ENCODE data around the gene TSPAN5. TPM values are rescaled to one million over a fixed set of nuclear protein-coding genes. Genes with fewer than 3 reads are reported as not detected.
"Not testable (repeated sequence)": the region's sequence is repeated elsewhere in the genome, so short reads cannot be mapped to it uniquely, and the experiment has no call there.

Gene TSPAN5
- total RNA-seq, 1 experiment from 2014 or later: 6.7 TPM

DNA sequence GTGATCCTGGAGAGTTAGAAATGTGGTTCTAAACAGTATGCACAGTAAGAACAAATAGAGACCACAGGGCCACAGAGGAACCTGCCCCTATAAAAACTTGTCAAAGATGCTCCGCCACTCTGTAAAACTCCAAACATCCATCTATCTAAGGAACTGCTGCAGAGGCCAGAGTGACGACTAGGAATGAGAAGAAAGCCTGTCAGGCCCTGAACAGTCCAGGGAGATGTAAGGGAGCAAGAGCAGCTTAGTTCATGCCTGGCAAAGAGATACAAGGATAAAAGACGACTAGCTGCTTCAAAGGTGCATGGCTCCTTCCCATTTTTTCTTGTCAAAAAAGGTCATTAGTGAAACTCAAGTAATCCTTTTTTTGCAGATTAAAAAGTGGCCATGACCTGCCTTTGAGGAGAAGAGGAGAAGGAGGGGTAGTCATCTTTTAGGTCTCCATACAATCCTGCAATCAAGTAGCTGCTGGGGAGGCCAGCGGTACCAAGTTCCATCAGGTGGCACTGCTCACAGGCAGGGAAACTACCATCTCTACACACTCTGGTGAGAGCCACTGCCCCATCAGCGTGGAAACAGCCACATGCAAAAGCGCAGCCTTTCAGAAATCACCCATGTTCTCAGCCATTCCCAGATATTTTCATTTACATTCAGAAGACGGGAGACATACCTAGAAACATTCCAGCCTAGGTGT lies 162.1 kb downstream of the TSPAN5 start:
- no peak for DNase-seq (ENCODE audit: low spot score)

DNA sequence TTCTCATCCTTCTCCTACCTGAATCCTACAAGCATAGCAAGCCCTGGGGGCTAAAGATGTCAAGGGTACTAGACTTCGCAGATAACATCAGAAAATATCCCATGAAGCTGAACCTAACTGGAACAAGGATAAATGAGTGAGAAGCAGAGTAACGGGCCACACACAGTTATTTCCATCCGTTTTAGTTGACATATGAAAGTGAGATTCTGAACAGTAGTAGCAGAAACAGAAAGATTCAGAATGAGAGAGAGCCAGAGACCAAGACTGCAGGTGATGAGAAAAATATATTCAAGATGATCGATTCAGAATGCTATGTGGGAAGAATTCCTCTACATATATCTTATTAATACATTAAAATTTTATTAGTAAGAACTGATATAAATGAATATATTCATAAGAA lies 165.1 kb downstream of the TSPAN5 start:
- no peak for DNase-seq (ENCODE audit: low spot score)

GRCh38 chr4:98491899-98492559 lies 166.4 kb downstream of the TSPAN5 start:
- DNase-seq (ENCODE audit: low spot score): no peak

- no peak for DNase-seq (ENCODE audit: low spot score)
Measured at GRCh38 chr4:98490251-98490650, 168.2 kb downstream of the TSPAN5 start.

DNA sequence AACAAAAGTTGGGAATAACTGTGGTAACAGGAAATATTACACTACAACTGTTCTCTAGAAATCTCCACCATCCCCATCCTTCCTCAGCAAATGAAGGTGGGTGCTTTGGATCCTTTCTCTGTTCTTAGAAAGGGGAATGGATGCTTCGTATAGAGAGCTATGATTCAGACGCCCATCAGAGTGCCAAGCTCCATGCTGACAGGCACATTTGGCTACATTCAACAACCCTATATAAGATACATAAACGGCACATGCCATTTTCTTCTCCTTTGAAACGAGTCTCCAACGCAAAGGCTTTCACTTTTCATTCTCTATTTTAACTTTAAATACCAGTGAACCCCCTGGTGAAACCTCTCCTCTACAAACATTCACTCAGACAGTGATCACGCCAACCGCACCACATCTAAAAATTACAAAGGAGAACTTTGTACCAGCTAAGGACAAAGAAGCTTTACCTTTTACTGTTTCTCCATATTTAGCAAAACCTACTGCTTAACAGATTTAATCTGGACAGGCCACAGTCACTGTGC lies 172.5 kb downstream of the TSPAN5 start:
- no peak for DNase-seq (ENCODE audit: low spot score)

GRCh38 chr4:98484031-98484430 lies 174.4 kb downstream of the TSPAN5 start:
- DNase-seq (ENCODE audit: low spot score): no peak

DNA sequence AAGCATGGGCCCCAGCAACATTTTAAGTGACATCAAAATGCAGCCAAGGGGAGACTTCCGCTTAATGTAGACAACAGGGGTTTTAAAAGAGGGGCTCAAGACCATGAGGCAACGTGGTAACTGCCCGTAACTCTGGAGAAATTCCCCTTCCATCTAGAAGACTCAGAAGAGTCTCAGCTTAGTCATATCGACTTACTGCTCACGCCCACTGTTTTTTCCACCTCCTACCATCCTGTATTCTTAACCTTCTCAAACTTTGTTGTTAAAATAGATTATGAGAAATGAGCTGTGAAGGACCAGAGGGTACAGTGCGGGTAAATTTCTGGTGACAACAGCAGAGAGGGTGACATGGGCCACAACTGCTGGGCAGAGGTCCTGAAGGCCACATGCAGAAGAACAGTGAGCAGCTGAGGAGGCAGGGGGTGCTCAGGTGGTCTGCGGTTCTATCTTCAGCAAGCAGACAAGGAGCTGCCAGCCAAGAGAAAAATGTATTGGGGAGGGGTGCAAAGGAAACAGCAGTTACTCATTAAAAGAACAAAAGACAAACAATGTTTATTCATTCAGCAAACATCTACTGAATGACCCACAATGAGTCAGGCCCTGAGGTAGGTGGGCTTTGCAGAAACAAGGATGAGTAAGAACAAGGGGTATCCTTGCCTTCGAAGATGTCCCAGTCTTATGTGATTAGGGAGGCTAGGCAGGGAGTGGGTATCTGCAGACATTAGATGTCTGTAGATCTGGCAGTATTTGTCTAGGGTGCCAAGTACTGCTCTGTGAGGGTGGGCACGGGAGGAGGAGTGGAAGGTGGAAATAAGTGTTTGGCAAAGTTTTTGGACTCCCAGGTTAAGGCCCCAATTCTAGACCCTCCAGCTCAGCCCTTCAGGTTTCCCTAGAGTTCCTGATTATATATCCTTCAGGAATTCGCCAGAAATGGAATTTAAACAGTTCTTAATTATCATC lies 175.3 kb downstream of the TSPAN5 start:
- DNase-seq (ENCODE audit: low spot score): no peak

DNA sequence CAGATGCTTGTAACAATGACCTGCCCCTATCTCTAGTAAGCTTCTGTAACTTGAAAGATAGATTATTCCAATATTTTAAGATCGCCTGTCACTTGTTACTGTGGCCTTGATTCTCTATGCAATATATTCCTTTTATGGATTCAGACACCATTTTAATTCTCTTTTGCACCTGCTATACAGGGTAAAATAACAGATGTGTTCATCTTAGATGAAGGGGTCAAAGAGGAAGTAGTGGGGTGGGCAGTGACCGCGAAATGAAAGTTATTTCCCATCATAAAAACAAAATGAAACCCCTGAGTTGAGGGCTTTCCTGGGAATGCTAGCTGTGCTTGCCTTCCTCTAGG lies 175.9 kb downstream of the TSPAN5 start:
- no peak for DNase-seq (ENCODE audit: low spot score)

DNA sequence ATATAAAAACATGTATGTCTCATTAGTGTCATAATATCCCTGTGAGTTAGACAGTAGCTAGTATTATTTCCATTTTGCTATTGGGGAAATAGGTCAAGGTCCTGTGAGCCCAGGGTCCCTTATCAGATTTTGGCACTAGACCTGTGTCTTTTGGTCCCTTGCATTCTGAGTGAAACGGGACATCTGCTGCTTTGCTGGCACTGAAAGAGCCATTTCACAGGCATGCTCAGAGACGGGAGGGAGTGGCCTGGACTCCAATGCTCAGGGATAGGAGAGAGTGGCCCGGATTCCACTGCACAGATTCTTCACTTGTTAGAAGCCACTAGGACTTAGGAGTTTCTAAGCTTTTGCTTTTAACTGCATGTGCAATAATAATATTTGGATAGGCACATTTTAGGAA lies 177.2 kb downstream of the TSPAN5 start:
- no peak for DNase-seq (ENCODE audit: low spot score)

DNA sequence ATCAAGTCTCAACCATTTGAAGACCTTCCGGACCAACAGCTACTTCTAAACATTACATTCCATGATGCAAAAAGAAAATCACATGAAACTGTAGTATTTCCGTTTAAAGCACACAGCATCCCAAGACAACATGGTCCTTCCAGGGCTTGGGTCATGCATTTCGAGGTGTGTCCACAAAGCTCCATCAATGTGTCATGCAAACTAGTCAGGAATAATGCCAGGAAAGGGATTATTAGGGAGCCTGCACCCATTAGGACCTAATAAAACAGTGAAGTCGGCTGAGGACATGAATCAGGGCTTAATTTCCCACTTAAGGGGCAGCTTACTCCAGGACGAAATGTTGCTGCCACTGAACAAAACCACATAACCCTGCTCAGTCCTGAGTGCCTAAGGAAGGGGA lies 177.9 kb downstream of the TSPAN5 start:
- no peak for DNase-seq (ENCODE audit: low spot score)

- not testable (repeated sequence) for DNase-seq (ENCODE audit: low spot score)
Measured at GRCh38 chr4:98479590-98479989, 178.8 kb downstream of the TSPAN5 start.

DNA sequence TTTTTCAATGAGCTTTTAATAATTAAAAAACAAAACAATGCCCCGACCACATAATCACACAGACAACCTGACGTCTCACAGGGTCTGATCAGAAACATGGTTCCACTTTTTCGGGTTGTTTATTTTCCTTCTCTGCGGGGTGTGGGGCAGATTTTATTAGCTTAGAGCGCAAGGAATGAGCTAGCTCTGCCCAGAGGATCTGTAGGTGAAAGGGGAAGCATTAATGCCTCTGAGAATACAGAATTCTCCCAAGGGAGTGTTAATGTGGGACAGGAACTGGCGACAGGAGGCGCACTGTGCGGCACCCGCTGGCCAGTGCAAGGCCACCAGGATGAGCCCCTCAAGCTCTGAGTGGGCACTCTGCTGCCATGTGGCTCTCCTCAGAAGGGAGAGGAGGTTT lies 181.5 kb downstream of the TSPAN5 start:
- no peak for DNase-seq (ENCODE audit: low spot score)

GRCh38 chr4:98474408-98474844 lies 184.0 kb downstream of the TSPAN5 start:
- peak; percentile 34 for DNase-seq (ENCODE audit: low spot score)

DNA sequence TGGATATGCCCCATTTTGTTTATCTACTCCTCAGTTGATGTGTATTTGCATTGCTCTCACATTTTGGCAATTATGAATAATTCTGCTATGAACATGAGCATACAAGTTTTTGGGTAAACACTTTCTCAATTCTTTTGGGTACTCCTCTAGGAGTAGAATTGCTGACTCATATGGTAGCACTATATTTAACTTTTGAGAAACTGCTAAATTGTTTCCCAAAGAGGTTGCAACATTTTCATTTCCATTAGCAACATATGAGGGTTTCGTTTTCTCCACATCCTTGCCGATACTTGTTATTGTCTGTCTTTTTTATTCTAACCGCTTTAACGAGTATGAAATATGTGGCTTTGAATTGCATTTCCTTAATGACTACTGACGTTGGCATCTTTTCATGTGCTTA lies 185.4 kb downstream of the TSPAN5 start:
- DNase-seq (ENCODE audit: low spot score): no peak

- peak; percentile 89 for DNase-seq (ENCODE audit: low spot score)
Measured at GRCh38 chr4:98470831-98471230, 187.6 kb downstream of the TSPAN5 start.

DNA sequence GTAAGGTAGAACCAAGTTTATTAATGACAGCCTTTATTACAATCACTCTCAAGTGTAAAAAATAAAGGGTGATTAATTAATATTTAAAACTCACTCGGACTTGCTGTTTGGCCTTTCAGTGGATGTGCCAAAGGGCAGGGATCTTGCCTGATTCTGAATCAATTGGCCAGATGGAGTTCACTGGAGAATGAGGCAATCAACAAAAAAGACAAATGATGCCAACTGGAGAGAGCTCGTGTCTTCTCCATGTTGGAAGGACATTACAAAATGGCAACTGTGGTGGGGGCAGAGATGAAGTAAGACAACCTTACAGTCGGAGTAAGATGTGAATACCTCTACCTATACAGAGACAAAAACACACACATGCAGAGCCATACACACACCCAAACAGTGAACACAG lies 188.0 kb downstream of the TSPAN5 start:
- DNase-seq (ENCODE audit: low spot score): no peak

- no peak for DNase-seq (ENCODE audit: low spot score)
Measured at GRCh38 chr4:98469771-98470170, 188.6 kb downstream of the TSPAN5 start.

DNA sequence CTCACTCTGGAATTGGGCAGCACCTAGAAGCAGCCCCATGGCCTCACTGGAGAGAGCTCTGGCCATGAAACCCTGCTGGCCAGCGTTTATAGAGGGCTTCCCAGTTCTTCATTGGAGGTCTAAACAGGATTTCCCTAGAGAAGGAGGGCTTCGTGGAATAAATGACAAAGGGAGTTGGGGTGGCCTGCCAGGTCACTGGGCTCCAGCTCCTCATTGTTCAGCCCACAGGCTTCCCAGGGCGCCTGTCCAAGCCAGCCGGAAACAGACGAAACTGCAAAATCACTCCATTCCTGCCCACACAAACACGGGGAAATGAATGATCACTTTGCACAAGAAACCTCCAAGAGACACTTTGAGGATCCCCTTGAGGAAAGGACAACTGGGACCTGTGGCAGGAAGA lies 189.7 kb downstream of the TSPAN5 start:
- no peak for DNase-seq (ENCODE audit: low spot score)

DNA sequence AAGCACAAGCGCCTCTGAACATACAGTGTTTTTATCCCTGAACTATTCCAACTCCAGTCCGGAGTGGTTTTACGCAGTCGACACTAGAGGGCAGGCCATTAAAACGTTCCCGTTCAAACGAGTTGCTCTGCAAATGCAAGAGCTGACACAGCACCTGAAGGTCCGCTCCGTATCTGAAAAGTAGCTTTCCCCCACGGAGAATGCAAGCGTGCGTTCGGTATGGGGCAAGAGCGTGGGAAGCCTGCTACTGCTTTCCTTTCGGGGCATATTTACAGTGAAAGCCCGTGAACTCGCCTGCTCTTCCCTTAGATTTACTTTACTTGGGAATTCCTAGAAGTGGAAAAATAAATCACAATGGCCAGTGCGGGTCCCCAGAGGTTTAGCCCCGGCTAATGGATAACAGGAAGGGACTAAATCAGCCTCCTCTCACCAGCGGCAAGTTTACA lies 190.8 kb downstream of the TSPAN5 start:
- DNase-seq (ENCODE audit: low spot score): peak; percentile 84

GRCh38 chr4:98466868-98467599 lies 191.4 kb downstream of the TSPAN5 start:
- DNase-seq (ENCODE audit: low spot score): no peak

- no peak for DNase-seq (ENCODE audit: low spot score)
Measured at GRCh38 chr4:98462487-98462886, 195.9 kb downstream of the TSPAN5 start.
